Stimulated activated effector memory CD8-positive, alpha-beta T cell treated with anti-CD3 and anti-CD28 coated beads, Interleukin-12 subunit alpha, Interleukin-12 subunit beta, amount 100 ng/mL, for 72 hours (primary cell): ENCODE results near the gene GUCY1B1.
A peak's percentile ranks its signal among the peaks of the same experiment; 100 is the strongest.

ENCODE experiments used
- ATAC-seq: fragments of 150-1000 bp; cut with Tn5 transposase; 2 replicates; pipeline ENCODE4 v1.10.0; 2021
- DNase-seq, 2 donors: peaks; one replicate each; pipeline ENCODE4 v3.0.0; 2021 to 2022; ENCODE audit warnings: low spot score in 2 of 2
- H3K27ac Mint-ChIP-seq: one replicate; pipeline ENCODE4 v1.8.0; 2022; ENCODE audit warnings: mild to moderate bottlenecking, mixed read lengths
- H3K36me3 Mint-ChIP-seq: one replicate; pipeline ENCODE4 v1.8.0; 2022; ENCODE audit warnings: mild to moderate bottlenecking, mixed read lengths
- H3K4me1 Mint-ChIP-seq: one replicate; pipeline ENCODE4 v1.8.0; 2022; ENCODE audit warnings: mixed read lengths
- H3K4me3 Mint-ChIP-seq: one replicate; pipeline ENCODE4 v1.8.0; 2022; ENCODE audit warnings: mild to moderate bottlenecking, mixed read lengths
- H3K9me3 Mint-ChIP-seq: one replicate; pipeline ENCODE4 v1.8.0; 2022; ENCODE audit warnings: mixed read lengths

GUCY1B1 gene

GRCh38 chr4:155749041-155749440 lies 9.8 kb upstream of the GUCY1B1 start:
- no peak overlapping the region for H3K4me3 Mint-ChIP-seq
- no peak overlapping the region for H3K27ac Mint-ChIP-seq
- DNase-seq (no peak), ATAC-seq (no peak)
- no peaks in the 10 kb centered on the region for H3K4me1 Mint-ChIP-seq
- no peaks in the 10 kb centered on the region for H3K36me3 Mint-ChIP-seq
- no peaks in the 10 kb centered on the region for H3K9me3 Mint-ChIP-seq

GRCh38 chr4:155751569-155751968 lies 7.3 kb upstream of the GUCY1B1 start:
- H3K9me3 Mint-ChIP-seq, result no peaks in the 10 kb centered on the region
- DNase-seq (no peak), ATAC-seq (no peak)
- H3K36me3 Mint-ChIP-seq, result no peaks in the 10 kb centered on the region
- H3K4me1 Mint-ChIP-seq, result no peaks in the 10 kb centered on the region
- H3K4me3 Mint-ChIP-seq, result no peak overlapping the region
- H3K27ac Mint-ChIP-seq, result no peak overlapping the region

- Mint-ChIP-seq H3K9me3 (peaks cover 2% of the 10 kb centered on the region), H3K4me1 (no peaks in the 10 kb centered on the region)
Observed at GRCh38 chr4:155757745-155758265, 1.0 kb upstream of the GUCY1B1 start.

GRCh38 chr4:155759372-155760252 lies 791 bp downstream of the GUCY1B1 start:
- Mint-ChIP-seq H3K4me3 (no peak overlapping the region), H3K9me3 (peaks cover 2% of the 10 kb centered on the region), H3K36me3 (no peaks in the 10 kb centered on the region), H3K27ac (no peak overlapping the region), H3K4me1 (no peaks in the 10 kb centered on the region)
- no peak for DNase-seq
- ATAC-seq, result peak; percentile 42

More at GRCh38 chr4:155757745-155758265, 1.0 kb upstream of the GUCY1B1 start:
- no peak for DNase-seq
- ATAC-seq, result no peak
- Mint-ChIP-seq H3K4me3 (no peak overlapping the region), H3K27ac (no peak overlapping the region), H3K36me3 (no peaks in the 10 kb centered on the region)

GRCh38 chr4:155761047-155761446 lies 2.2 kb downstream of the GUCY1B1 start:
- ATAC-seq (no peak), DNase-seq (no peak)
- H3K36me3 Mint-ChIP-seq, result no peaks in the 10 kb centered on the region
- H3K4me1 Mint-ChIP-seq, result no peaks in the 10 kb centered on the region
- no peak overlapping the region for H3K4me3 Mint-ChIP-seq
- H3K9me3 Mint-ChIP-seq, result peaks cover 2% of the 10 kb centered on the region
- H3K27ac Mint-ChIP-seq, result no peak overlapping the region

- ATAC-seq, result no peak
- Mint-ChIP-seq H3K4me1 (no peaks in the 10 kb centered on the region), H3K4me3 (no peak overlapping the region), H3K27ac (no peak overlapping the region), H3K9me3 (peaks cover 2% of the 10 kb centered on the region), H3K36me3 (no peaks in the 10 kb centered on the region)
- no peak for DNase-seq
Observed at GRCh38 chr4:155761916-155762315, 3.1 kb downstream of the GUCY1B1 start.

GRCh38 chr4:155762334-155762733 lies 3.5 kb downstream of the GUCY1B1 start:
- Mint-ChIP-seq H3K36me3 (no peaks in the 10 kb centered on the region), H3K9me3 (peaks cover 2% of the 10 kb centered on the region), H3K27ac (no peak overlapping the region), H3K4me1 (no peaks in the 10 kb centered on the region), H3K4me3 (no peak overlapping the region)
- DNase-seq, result no peak
- ATAC-seq, result no peak

GRCh38 chr4:155763551-155763950 lies 4.7 kb downstream of the GUCY1B1 start:
- Mint-ChIP-seq H3K27ac (no peak overlapping the region), H3K36me3 (no peaks in the 10 kb centered on the region), H3K9me3 (no peaks in the 10 kb centered on the region), H3K4me3 (no peak overlapping the region), H3K4me1 (no peaks in the 10 kb centered on the region)
- DNase-seq, result no peak
- ATAC-seq, result no peak

- Mint-ChIP-seq H3K4me1 (no peaks in the 10 kb centered on the region), H3K9me3 (no peaks in the 10 kb centered on the region), H3K4me3 (no peak overlapping the region), H3K36me3 (no peaks in the 10 kb centered on the region), H3K27ac (no peak overlapping the region)
- DNase-seq (no peak), ATAC-seq (no peak)
Observed at GRCh38 chr4:155765149-155765548, 6.3 kb downstream of the GUCY1B1 start.

GRCh38 chr4:155766622-155767021 lies 7.8 kb downstream of the GUCY1B1 start:
- H3K27ac Mint-ChIP-seq, result no peak overlapping the region
- H3K4me3 Mint-ChIP-seq, result no peak overlapping the region
- no peaks in the 10 kb centered on the region for H3K36me3 Mint-ChIP-seq
- DNase-seq (no peak), ATAC-seq (no peak)
- no peaks in the 10 kb centered on the region for H3K9me3 Mint-ChIP-seq
- H3K4me1 Mint-ChIP-seq, result no peaks in the 10 kb centered on the region

GRCh38 chr4:155768370-155768769 lies 9.5 kb downstream of the GUCY1B1 start:
- H3K4me3 Mint-ChIP-seq, result no peak overlapping the region
- H3K9me3 Mint-ChIP-seq, result no peaks in the 10 kb centered on the region
- no peak overlapping the region for H3K27ac Mint-ChIP-seq
- no peak for DNase-seq
- no peak for ATAC-seq
- H3K36me3 Mint-ChIP-seq, result no peaks in the 10 kb centered on the region
- no peaks in the 10 kb centered on the region for H3K4me1 Mint-ChIP-seq

- no peaks in the 10 kb centered on the region for H3K9me3 Mint-ChIP-seq
- H3K36me3 Mint-ChIP-seq, result no peaks in the 10 kb centered on the region
- H3K4me1 Mint-ChIP-seq, result no peaks in the 10 kb centered on the region
- ATAC-seq (no peak), DNase-seq (no peak)
- H3K27ac Mint-ChIP-seq, result no peak overlapping the region
- H3K4me3 Mint-ChIP-seq, result no peak overlapping the region
Observed at GRCh38 chr4:155769090-155769489, 10.3 kb downstream of the GUCY1B1 start.

GRCh38 chr4:155772459-155773195 lies 13.8 kb downstream of the GUCY1B1 start:
- no peak for ATAC-seq
- no peak overlapping the region for H3K4me3 Mint-ChIP-seq
- H3K9me3 Mint-ChIP-seq, result no peaks in the 10 kb centered on the region
- no peak for DNase-seq
- no peak overlapping the region for H3K27ac Mint-ChIP-seq
- H3K36me3 Mint-ChIP-seq, result no peaks in the 10 kb centered on the region
- H3K4me1 Mint-ChIP-seq, result no peaks in the 10 kb centered on the region

- Mint-ChIP-seq H3K9me3 (no peaks in the 10 kb centered on the region), H3K4me3 (no peak overlapping the region), H3K4me1 (no peaks in the 10 kb centered on the region), H3K36me3 (no peaks in the 10 kb centered on the region), H3K27ac (no peak overlapping the region)
- no peak for ATAC-seq
- no peak for DNase-seq
Observed at GRCh38 chr4:155773196-155773800, 14.5 kb downstream of the GUCY1B1 start.

GRCh38 chr4:155774033-155774432 lies 15.2 kb downstream of the GUCY1B1 start:
- H3K27ac Mint-ChIP-seq, result no peak overlapping the region

More at GRCh38 chr4:155774033-155774432, 15.2 kb downstream of the GUCY1B1 start:
- no peaks in the 10 kb centered on the region for H3K36me3 Mint-ChIP-seq
- H3K4me3 Mint-ChIP-seq, result no peak overlapping the region
- DNase-seq, result no peak
- no peaks in the 10 kb centered on the region for H3K4me1 Mint-ChIP-seq
- H3K9me3 Mint-ChIP-seq, result no peaks in the 10 kb centered on the region
- no peak for ATAC-seq
